Globus pallidus (tissue), 1 donor: ENCODE data around the gene TRABD2A.
A peak's percentile ranks its signal among the peaks of the same experiment; 100 is the strongest.
"Not testable (repeated sequence)": the region's sequence is repeated elsewhere in the genome, so short reads cannot be mapped to it uniquely, and the experiment has no call there.

Experiments used
- DNase-seq: peaks from one replicate; pipeline ENCODE4 v3.0.0-alpha.2; 2015; ENCODE audit warnings: low spot score

The TRABD2A gene, protein sequence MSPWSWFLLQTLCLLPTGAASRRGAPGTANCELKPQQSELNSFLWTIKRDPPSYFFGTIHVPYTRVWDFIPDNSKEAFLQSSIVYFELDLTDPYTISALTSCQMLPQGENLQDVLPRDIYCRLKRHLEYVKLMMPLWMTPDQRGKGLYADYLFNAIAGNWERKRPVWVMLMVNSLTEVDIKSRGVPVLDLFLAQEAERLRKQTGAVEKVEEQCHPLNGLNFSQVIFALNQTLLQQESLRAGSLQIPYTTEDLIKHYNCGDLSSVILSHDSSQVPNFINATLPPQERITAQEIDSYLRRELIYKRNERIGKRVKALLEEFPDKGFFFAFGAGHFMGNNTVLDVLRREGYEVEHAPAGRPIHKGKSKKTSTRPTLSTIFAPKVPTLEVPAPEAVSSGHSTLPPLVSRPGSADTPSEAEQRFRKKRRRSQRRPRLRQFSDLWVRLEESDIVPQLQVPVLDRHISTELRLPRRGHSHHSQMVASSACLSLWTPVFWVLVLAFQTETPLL

DNA sequence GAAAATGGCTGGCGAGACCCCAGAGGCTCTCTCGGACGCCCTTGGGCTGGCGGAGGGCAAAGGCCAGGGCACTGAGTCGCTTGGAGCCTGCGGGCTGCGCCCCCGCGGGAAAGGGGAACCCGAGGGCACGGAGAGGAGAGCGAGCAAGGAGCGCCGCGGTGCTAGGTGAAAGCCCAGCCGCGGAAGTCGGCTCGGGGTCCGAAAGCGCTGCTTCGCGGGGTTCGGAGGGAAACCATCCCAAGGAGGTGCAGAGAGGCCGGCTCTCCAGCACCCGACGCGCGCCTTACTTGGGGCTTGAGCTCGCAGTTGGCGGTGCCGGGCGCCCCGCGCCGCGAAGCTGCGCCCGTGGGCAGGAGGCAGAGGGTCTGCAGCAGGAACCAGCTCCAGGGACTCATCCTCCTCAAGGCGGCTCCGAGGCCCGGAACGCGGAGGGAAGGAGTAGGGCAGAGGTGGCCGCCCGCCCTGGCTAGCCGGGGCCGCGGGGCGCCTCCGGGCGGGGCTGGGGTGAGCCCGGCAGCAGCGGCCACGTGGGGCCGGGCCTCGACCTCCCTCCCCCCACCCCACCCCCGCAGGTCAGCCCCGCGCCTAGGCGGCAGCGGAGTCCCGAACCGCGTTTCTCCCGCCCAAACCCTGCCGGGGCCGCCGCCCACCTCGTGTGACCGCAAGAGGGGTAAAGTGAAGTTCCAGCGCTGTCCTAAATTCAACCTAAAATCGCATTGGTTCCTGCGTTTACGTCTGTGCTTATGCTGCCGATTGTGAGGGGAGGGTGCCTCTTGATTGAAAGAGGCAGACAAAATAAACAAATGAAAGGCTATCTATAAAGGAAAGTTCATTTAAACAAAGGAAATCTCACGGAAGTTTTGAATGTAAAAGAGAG is at the start of gene TRABD2A:
Gene TRABD2A, minus strand, starts transcription at position 440 of the 877 bp plus-strand sequence. Its CDS starts 45 bp downstream, at position 395.
- DNase-seq = no peak

DNA sequence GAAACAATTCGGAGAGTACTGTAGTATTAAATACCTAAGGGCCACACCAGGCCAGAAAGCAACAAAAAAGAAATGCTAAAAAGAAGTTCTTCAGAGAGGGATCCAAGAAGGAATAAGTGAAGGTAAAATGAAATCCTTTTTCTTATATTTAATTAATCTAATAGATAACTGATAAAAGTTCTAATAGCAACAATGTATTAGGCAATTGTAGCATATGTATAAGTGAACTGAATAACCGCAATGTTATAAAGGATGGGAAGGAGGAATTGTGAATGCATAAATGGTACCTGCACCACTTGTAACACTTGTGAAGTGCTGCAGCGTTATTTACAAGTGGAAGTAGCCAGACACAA is 46.4 kb upstream of the TRABD2A start:
- no peak for DNase-seq

GRCh38 chr2:84925724-84926376 is 45.0 kb upstream of the TRABD2A start:
- peak; percentile 88 for DNase-seq

- no peak for DNase-seq
Observed at GRCh38 chr2:84925336-84925723, 44.4 kb upstream of the TRABD2A start.

DNA sequence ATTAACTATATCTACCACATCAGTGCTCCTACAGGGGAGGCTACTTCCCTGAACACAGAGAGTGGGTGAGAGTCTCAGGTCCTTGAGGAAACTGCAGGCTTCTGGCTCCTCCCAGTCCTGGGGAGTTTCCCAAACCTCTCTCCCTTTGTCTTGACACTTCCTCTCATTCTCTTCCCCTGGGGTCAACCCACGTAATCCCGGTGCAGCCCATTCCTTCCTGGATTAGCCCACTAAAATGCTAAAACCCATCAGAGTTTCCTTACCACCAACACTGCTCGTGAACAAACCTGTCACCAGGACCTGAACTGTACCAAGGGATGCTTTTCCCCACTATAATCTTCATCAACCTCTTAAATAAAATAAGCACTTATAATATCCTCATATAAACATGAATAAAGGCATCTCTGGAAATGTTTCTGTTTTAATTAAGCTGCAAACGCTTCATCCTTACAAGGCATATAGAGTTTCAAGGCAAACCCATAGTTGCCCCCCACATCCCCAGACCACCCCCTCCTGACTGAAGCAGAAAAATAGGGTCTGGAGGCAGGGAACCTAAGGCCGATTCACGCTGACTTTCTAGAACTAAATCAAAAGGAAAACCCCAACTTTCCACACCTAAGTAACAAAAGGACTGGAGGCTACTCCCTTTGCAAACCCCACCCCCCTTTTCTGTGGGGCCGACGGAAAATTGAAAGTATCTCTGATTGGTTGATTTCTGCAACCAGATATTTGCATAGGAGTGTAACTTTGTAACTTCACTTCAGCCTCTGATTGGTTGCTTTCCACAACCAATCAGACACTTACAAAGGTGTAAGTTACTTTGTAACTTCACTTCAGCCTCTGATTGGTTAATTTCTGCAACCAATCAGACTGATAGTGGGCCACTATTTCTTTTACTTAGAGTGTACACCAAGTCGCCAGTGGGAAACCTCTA is 43.6 kb upstream of the TRABD2A start:
- DNase-seq = no peak

GRCh38 chr2:84923009-84923408 is 42.1 kb upstream of the TRABD2A start:
- DNase-seq = no peak

GRCh38 chr2:84919885-84920580 is 39.1 kb upstream of the TRABD2A start:
- no peak for DNase-seq

- no peak for DNase-seq
Observed at GRCh38 chr2:84918430-84918829, 37.5 kb upstream of the TRABD2A start.

DNA sequence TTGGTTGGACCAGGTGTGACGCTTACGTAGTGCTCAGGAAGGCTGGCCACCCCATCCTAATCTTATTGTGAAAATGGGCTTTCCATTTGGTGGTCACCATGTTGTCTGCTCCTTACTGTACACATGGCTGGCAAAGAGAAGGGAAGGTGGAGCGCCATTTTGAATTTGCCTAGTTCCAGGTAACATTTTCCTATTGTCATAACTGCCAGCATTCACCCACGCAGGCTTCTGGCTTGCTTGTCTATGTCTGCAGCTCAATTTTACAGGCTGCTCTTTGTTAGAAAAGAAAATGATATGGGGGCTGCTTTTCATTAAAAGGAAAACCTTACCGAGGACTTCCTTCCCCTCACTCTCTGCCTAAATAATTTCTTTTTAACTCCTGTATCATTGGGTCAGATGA is 36.9 kb upstream of the TRABD2A start:
- DNase-seq = not testable (repeated sequence)

DNA sequence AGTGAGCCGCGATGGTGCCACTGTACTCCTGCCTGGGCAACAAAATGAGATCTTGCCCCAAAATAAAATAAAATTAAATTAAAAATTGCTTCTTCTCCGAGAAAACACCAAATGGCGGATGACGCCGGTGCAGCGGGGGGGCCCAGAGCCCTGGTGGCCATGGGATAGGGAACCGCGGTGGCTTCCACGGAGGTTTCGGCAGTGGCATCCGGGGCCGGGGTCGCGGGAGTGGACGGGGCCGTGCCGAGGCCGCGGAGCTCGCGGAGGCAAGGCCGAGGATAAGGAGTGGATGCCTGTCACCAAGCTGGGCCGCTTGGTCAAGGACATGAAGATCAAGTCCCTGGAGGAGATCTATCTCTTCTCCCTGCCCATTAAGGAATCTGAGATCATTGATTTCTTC is 34.8 kb upstream of the TRABD2A start:
- DNase-seq = not testable (repeated sequence)

DNA sequence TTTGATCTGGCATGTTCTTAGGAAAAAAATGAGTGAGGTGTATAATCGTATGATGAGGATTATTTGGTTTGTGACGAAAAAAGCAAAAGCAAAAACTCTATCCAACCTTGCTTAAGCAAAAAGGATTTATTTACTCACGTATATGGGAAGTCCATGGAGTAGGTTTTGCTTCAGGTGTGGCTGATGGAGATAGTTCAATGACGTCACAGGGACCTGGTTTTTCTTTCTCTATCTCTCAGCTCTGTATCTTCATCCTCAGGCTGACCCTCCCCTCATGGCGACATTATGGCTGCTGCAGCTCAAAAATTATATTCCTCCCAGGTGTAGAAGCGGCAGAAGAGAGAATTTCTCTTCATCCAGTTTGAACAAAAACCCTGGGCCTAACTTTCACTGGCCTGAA is 33.5 kb upstream of the TRABD2A start:
- DNase-seq = no peak

GRCh38 chr2:84912984-84913383 is 32.1 kb upstream of the TRABD2A start:
- no peak for DNase-seq

GRCh38 chr2:84911135-84911678 is 30.3 kb upstream of the TRABD2A start:
- no peak for DNase-seq

GRCh38 chr2:84908948-84909713 is 28.2 kb upstream of the TRABD2A start:
- DNase-seq = no peak

DNA sequence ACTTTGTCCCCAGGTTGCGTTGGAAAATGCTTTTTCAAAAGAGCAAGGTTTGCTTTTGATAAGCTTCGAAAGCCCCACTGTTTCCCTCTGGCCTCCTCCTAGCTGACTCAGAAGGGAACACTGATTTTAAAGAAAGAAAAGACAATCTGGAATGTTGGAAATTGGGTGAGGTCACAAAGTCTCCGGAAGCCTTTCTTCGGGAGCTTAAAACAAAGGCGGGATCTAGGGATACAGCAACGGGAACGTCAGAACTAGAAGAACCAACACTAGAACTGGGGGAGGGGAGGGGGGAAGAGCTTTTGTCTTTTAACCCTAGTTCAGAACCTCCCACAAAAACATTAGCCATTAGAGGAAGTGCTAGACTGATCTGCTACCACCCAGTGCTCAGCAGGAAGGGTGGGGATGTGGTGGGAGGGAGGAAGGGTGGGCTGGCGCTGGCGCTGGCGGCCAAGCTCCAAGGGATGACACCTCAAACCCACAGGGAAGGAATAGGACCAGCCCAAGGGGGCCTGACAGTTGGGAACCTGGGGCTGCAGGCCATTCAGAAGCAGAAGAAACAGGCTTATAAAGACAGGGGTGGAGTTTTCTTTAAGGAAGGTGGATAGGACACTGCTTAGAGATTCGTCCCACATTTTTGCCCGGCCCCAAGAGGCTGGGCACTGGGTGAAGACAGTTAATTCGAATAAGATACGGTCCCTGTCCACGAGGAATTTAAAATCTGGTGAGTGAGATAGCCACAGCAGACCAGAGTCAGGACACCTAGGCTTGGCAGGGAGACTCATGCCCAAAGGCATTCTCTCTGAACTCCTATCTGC is 26.2 kb upstream of the TRABD2A start:
- no peak for DNase-seq

DNA sequence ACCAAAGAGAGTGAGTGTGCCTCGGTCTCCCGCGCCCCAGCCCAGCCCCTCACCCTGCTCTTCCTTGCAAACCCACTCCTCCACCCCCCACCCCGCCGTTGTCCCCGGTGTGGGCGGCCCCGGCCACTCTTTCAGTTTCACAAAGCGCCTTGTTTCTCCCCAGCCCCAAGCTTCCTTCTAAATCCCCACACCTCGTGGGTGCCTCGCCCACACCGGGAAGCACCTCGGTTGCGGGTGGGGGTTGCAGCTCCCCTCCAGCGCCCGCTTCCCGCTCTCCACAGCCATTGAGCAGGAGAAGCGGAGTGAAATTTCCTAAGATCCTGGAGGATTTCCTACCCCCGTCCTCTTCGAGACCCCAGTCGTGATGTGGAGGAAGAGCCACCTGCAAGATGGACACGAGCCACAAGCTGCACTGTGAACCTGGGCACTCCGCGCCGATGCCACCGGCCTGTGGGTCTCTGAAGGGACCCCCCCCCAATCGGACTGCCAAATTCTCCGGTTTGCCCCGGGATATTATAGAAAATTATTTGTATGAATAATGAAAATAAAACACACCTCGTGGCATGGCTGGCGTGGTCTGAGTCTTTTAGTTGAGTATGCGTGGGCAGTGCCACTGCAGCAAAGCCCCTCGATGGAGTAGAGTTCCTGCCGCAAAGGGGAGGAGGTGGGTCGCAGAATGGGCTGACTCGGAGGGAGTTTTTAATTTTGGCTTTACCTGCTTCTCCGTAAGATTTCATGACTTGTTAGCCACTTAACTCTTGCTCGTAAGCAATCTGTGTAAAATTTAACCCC is 25.4 kb upstream of the TRABD2A start:
- no peak for DNase-seq

- peak; percentile 77 for DNase-seq
Observed at GRCh38 chr2:84905181-84906107, 24.6 kb upstream of the TRABD2A start, which contains the start of gene TMSB10. TMSB10 (plus strand) TSS chr2:84905656.
